Esophagus muscularis mucosa (tissue), 4 donors: ENCODE measurements around the gene DYNLRB2.

Experiments used
- CTCF ChIP-seq, 3 experiments: fragments of 200-600 bp in 2 of 3; fragments of 450-650 bp in 1 of 3; sonication (generic) in 2 of 3; IDR thresholded peaks; one replicate each; pipeline ENCODE4 v1.5.1; 2017 to 2019; ENCODE audit warnings: antibody characterized with exemption in 3 of 3, mild to moderate bottlenecking in 2 of 3, moderate library complexity in 1 of 3
- EP300 ChIP-seq: sonication (generic); formaldehyde crosslinking; IDR thresholded peaks from one replicate; pipeline ENCODE4 v1.6.1; 2017; ENCODE audit warnings: antibody characterized with exemption
- POLR2A ChIP-seq: fragments of 450-650 bp; IDR thresholded peaks from one replicate; pipeline ENCODE4 v1.6.1; 2017; ENCODE audit warnings: antibody characterized with exemption, moderate library complexity, mild to moderate bottlenecking, low read depth
- POLR2AphosphoS5 ChIP-seq, 2 donors: sonication (generic); formaldehyde crosslinking; IDR thresholded peaks; one replicate each; pipeline ENCODE4 v1.6.1; 2017; ENCODE audit warnings: antibody characterized with exemption in 2 of 2

GRCh38 chr16:80570106-80570478, 29.3 kb downstream of the DYNLRB2 start:
- TF ChIP-seq EP300 (no peak), POLR2AphosphoS5 (IDR thresholded peaks at IDR 0.05) (no peak), POLR2A (no peak), CTCF (IDR thresholded peaks at IDR 0.05) (no peak)
